ENCODE data around the gene FGFR4. TPM values are rescaled to one million over a fixed set of nuclear protein-coding genes. Genes with fewer than 3 reads are reported as not detected.
A peak's percentile ranks its signal among the peaks of the same experiment; 100 is the strongest.

FGFR4 gene
- 0.93 TPM for total RNA-seq
- long read RNA-seq, partial matches to known transcripts, result 0 of 1 reads
- long read RNA-seq, other reads (novel, unspliced or antisense), result 0 of 1 reads

- Histone ChIP-seq H3K4me1 (peaks cover 28% of the 10 kb centered on the region), H3K9me3 (replicated peaks) (no peaks in the 10 kb centered on the region), H3K36me3 (no peaks in the 10 kb centered on the region), H3K4me3 (peak within 1 kb of the TSS; percentile 66), H3K27me3 (ENCODE audit: low read depth) (peaks cover 84% of the 10 kb centered on the region), H3K27ac (replicated peaks) (no peak within 1 kb of the TSS)
- intact Hi-C loops (cut with micrococcal nuclease), result no loop called here
- peak; percentile 56 for DNase-seq
- TF ChIP-seq, protein P1, sequence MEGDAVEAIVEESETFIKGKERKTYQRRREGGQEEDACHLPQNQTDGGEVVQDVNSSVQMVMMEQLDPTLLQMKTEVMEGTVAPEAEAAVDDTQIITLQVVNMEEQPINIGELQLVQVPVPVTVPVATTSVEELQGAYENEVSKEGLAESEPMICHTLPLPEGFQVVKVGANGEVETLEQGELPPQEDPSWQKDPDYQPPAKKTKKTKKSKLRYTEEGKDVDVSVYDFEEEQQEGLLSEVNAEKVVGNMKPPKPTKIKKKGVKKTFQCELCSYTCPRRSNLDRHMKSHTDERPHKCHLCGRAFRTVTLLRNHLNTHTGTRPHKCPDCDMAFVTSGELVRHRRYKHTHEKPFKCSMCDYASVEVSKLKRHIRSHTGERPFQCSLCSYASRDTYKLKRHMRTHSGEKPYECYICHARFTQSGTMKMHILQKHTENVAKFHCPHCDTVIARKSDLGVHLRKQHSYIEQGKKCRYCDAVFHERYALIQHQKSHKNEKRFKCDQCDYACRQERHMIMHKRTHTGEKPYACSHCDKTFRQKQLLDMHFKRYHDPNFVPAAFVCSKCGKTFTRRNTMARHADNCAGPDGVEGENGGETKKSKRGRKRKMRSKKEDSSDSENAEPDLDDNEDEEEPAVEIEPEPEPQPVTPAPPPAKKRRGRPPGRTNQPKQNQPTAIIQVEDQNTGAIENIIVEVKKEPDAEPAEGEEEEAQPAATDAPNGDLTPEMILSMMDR (IDR thresholded peaks at IDR 0.05; ENCODE audit: borderline replicate concordance), result peak; percentile 66
Measured at GRCh38 chr5:177086654-177087397, at the start of gene FGFR4. Gene FGFR4, plus strand, starts transcription at chr5:177086915. Its CDS starts 2,688 bp downstream, at chr5:177089603.

GRCh38 chr5:177036921-177037320 is 49.8 kb upstream of the FGFR4 start:
- TF ChIP-seq, protein P1 (IDR thresholded peaks at IDR 0.05; ENCODE audit: borderline replicate concordance), result no peak
- no peak overlapping the region for H3K27ac ChIP-seq (replicated peaks)
- peaks cover 3% of the 10 kb centered on the region for H3K9me3 ChIP-seq (replicated peaks)
- intact Hi-C loops (cut with micrococcal nuclease), result no loop called here
- H3K36me3 ChIP-seq, result peaks cover 16% of the 10 kb centered on the region
- H3K4me3 ChIP-seq, result no peak overlapping the region
- peaks cover 6% of the 10 kb centered on the region for H3K4me1 ChIP-seq
- H3K27me3 ChIP-seq (ENCODE audit: low read depth), result no peaks in the 10 kb centered on the region
- no peak for DNase-seq

- Histone ChIP-seq H3K27ac (replicated peaks) (no peak overlapping the region), H3K9me3 (replicated peaks) (no peaks in the 10 kb centered on the region), H3K36me3 (peaks cover 36% of the 10 kb centered on the region), H3K4me3 (no peak overlapping the region), H3K4me1 (peaks cover 11% of the 10 kb centered on the region), H3K27me3 (ENCODE audit: low read depth) (no peaks in the 10 kb centered on the region)
- intact Hi-C loops (cut with micrococcal nuclease), result loop anchor here (10.0 kb wide), 1 partner anchor 896 kb away; no protein-coding TSS in a partner anchor
- DNase-seq, result no peak
- TF ChIP-seq, protein P1 (IDR thresholded peaks at IDR 0.05; ENCODE audit: borderline replicate concordance), result no peak
Measured at GRCh38 chr5:177040814-177041420, 45.8 kb upstream of the FGFR4 start.

DNA sequence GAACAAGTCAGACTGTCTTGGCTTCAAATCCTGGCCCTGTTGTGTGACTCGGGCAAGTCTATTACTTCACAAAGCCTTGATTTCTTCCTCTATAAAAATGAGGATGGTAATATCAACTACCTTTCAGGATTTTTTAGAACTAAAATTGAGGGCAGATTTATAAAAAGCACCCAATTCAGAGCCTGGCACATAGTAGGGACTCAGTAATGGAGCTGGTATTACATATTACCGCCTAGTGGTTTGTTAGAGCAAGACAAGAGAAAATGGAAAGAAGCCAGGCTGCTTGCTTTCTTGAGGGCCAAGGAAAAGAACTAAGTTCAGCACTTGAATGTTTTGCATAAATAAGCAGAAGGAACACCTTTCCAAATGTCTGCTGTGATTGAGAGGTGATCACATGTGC is 44.8 kb upstream of the FGFR4 start:
- TF ChIP-seq, protein P1 (IDR thresholded peaks at IDR 0.05; ENCODE audit: borderline replicate concordance), result no peak
- H3K4me1 ChIP-seq, result peaks cover 6% of the 10 kb centered on the region
- no peaks in the 10 kb centered on the region for H3K27me3 ChIP-seq (ENCODE audit: low read depth)
- H3K36me3 ChIP-seq, result peaks cover 44% of the 10 kb centered on the region
- intact Hi-C loops (cut with micrococcal nuclease), result loop anchor here (10.0 kb wide), 1 partner anchor 897 kb away; no protein-coding TSS in a partner anchor
- no peak for DNase-seq
- no peak overlapping the region for H3K4me3 ChIP-seq
- no peak overlapping the region for H3K27ac ChIP-seq (replicated peaks)
- H3K9me3 ChIP-seq (replicated peaks), result no peaks in the 10 kb centered on the region

- DNase-seq, result no peak
- intact Hi-C loops (cut with micrococcal nuclease), result loop anchor here (10.0 kb wide), 1 partner anchor 898 kb away; no protein-coding TSS in a partner anchor
- no peak overlapping the region for H3K4me3 ChIP-seq
- H3K9me3 ChIP-seq (replicated peaks), result no peaks in the 10 kb centered on the region
- no peak overlapping the region for H3K27ac ChIP-seq (replicated peaks)
- peaks cover 56% of the 10 kb centered on the region for H3K36me3 ChIP-seq
- no peaks in the 10 kb centered on the region for H3K27me3 ChIP-seq (ENCODE audit: low read depth)
- peaks cover 6% of the 10 kb centered on the region for H3K4me1 ChIP-seq
- TF ChIP-seq, protein P1 (IDR thresholded peaks at IDR 0.05; ENCODE audit: borderline replicate concordance), result no peak
Measured at GRCh38 chr5:177043114-177043513, 43.6 kb upstream of the FGFR4 start.
